VCaP (cell line): ENCODE results near the gene KSR1.
"Not testable (repeated sequence)": the region's sequence is repeated elsewhere in the genome, so short reads cannot be mapped to it uniquely, and the experiment has no call there.

Source experiments
- H3K27ac ChIP-seq: fragments of 450-650 bp; 2 replicates; pipeline ENCODE4 v1.5.1; 2017
- CTCF ChIP-seq: fragments of 450-650 bp; conservative IDR thresholded peaks from 2 replicates; pipeline ENCODE4 v1.5.1; 2017; ENCODE audit warnings: mild to moderate bottlenecking, moderate library complexity

Gene KSR1

GRCh38 chr17:27635275-27635823 lies 179.1 kb downstream of the KSR1 start:
- no peak for TF ChIP-seq CTCF
- no peak overlapping the region for H3K27ac ChIP-seq

- not testable (repeated sequence) for H3K27ac ChIP-seq
These were observed 179.8 kb downstream of the KSR1 start for GRCh38 chr17:27636005-27636520.

- not testable (repeated sequence) for H3K27ac ChIP-seq
These were observed 181.6 kb downstream of the KSR1 start for GRCh38 chr17:27637818-27638217.

- H3K27ac ChIP-seq, result not testable (repeated sequence)
These were observed 182.2 kb downstream of the KSR1 start for GRCh38 chr17:27638415-27638914.

- TF ChIP-seq CTCF, result no peak
- no peak overlapping the region for H3K27ac ChIP-seq
These were observed 184.5 kb downstream of the KSR1 start for GRCh38 chr17:27640790-27641189.

- TF ChIP-seq CTCF, result no peak
- H3K27ac ChIP-seq, result no peak overlapping the region
These were observed 188.3 kb downstream of the KSR1 start for GRCh38 chr17:27644586-27644985.

- not testable (repeated sequence) for H3K27ac ChIP-seq
These were observed 189.4 kb downstream of the KSR1 start for GRCh38 chr17:27645621-27646020.

- no peak for TF ChIP-seq CTCF
- no peak overlapping the region for H3K27ac ChIP-seq
These were observed 190.0 kb downstream of the KSR1 start for GRCh38 chr17:27646232-27646631.

GRCh38 chr17:27647765-27648164 lies 191.5 kb downstream of the KSR1 start:
- no peak for TF ChIP-seq CTCF
- no peak overlapping the region for H3K27ac ChIP-seq

- H3K27ac ChIP-seq, result not testable (repeated sequence)
These were observed 192.9 kb downstream of the KSR1 start for GRCh38 chr17:27649111-27649571.
